Osteoblast (primary cell): ENCODE measurements around the gene SOCS2. TPM values are rescaled to one million over a fixed set of nuclear protein-coding genes. Genes with fewer than 3 reads are reported as not detected.
A peak's percentile ranks its signal among the peaks of the same experiment; 100 is the strongest.

Experiments used
- DNase-seq: peaks from one replicate; pipeline ENCODE4 v3.0.0; 2011; ENCODE audit warnings: low spot score, mixed read lengths; ENCODE audit not compliant: insufficient read length; ENCODE audit errors: missing footprints
- H2AFZ ChIP-seq: 2 replicates; pipeline ENCODE4 v1.6.0; 2011; ENCODE audit warnings: mild to moderate bottlenecking, low read length
- H3K27ac ChIP-seq: 2 replicates; pipeline ENCODE4 v1.5.1; 2011; ENCODE audit warnings: mild to moderate bottlenecking, low read depth, low read length, moderate library complexity
- H3K27me3 ChIP-seq: 2 replicates; pipeline ENCODE4 v1.6.0; 2012; ENCODE audit warnings: mild to moderate bottlenecking, control low read depth, inconsistent platforms, low read length, moderate library complexity; ENCODE audit not compliant: insufficient read depth
- H3K36me3 ChIP-seq: 2 replicates; pipeline ENCODE4 v1.5.1; 2011; ENCODE audit warnings: mild to moderate bottlenecking, low read length, control low read depth, moderate library complexity; ENCODE audit not compliant: insufficient read depth
- H3K4me1 ChIP-seq: 2 replicates; pipeline ENCODE4 v1.5.1; 2011; ENCODE audit warnings: mild to moderate bottlenecking, low read length, control low read depth, moderate library complexity; ENCODE audit not compliant: insufficient read depth
- H3K4me2 ChIP-seq: 2 replicates; pipeline ENCODE4 v1.6.0; 2011; ENCODE audit warnings: mild to moderate bottlenecking, low read length; ENCODE audit not compliant: insufficient read depth
- H3K4me3 ChIP-seq: fragments of 200-600 bp; sonication (generic); 3 replicates; pipeline ENCODE4 v1.5.1; 2012; ENCODE audit warnings: mild to moderate bottlenecking, low read length, inconsistent platforms; ENCODE audit not compliant: insufficient read depth
- H3K79me2 ChIP-seq: 2 replicates; pipeline ENCODE4 v1.6.0; 2012; ENCODE audit warnings: mild to moderate bottlenecking, low read length, control low read depth, inconsistent platforms; ENCODE audit not compliant: insufficient read depth
- H3K9me3 ChIP-seq: 2 replicates; pipeline ENCODE4 v1.5.1; 2011; ENCODE audit warnings: low read depth, low read length, control low read depth
- H4K20me1 ChIP-seq: 2 replicates; pipeline ENCODE4 v1.6.0; 2012; ENCODE audit warnings: mild to moderate bottlenecking, low read length, control low read depth; ENCODE audit not compliant: insufficient read depth
- total RNA-seq: library from RNA; depleted of rRNA; stranded (reverse); fragments of >200 nt; gene quantifications from 2 replicates; pipeline ENCODE4 v1.2.3, GENCODE V29; 2012
- TF ChIP-seq, protein P1 (sequence below): IDR thresholded peaks from 2 replicates; pipeline ENCODE4 v1.5.1; 2011; ENCODE audit warnings: mild to moderate bottlenecking, low read depth, low read length, moderate library complexity; ENCODE audit errors: extremely low read depth

Gene SOCS2
- total RNA-seq, 1 donor = 32.6 TPM

DNA sequence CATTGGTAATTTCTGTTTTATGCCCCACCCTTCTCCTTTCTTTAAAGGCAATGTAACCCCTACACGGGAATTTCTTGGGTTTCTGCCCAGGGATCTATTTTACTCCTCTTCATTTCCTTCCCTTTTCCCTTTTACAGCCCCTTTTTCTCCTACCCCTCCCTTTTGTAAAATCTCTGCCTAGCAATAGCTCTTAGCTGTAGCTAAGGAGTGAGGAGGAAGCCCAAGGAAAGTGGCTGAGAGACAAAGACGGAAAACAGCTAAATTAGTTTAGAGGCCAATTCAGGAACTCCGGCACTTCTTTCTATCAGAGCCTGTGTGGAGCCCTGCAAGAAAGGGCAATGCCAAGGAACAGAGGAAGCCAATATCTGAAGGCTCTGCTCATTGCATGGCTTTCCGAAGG lies 40.3 kb downstream of the SOCS2 start:
- Histone ChIP-seq H3K9me3 (no peaks in the 10 kb centered on the region), H3K36me3 (no peaks in the 10 kb centered on the region), H3K4me3 (no peak overlapping the region), H3K4me1 (peaks cover 13% of the 10 kb centered on the region), H3K4me2 (no peak overlapping the region), H2AFZ (no peak overlapping the region), H3K79me2 (no peaks in the 10 kb centered on the region), H3K27me3 (no peaks in the 10 kb centered on the region), H4K20me1 (no peaks in the 10 kb centered on the region), H3K27ac (no peak overlapping the region)
- TF ChIP-seq, protein P1, sequence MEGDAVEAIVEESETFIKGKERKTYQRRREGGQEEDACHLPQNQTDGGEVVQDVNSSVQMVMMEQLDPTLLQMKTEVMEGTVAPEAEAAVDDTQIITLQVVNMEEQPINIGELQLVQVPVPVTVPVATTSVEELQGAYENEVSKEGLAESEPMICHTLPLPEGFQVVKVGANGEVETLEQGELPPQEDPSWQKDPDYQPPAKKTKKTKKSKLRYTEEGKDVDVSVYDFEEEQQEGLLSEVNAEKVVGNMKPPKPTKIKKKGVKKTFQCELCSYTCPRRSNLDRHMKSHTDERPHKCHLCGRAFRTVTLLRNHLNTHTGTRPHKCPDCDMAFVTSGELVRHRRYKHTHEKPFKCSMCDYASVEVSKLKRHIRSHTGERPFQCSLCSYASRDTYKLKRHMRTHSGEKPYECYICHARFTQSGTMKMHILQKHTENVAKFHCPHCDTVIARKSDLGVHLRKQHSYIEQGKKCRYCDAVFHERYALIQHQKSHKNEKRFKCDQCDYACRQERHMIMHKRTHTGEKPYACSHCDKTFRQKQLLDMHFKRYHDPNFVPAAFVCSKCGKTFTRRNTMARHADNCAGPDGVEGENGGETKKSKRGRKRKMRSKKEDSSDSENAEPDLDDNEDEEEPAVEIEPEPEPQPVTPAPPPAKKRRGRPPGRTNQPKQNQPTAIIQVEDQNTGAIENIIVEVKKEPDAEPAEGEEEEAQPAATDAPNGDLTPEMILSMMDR = no peak
- DNase-seq = no peak

GRCh38 chr12:93614917-93615596 lies 42.6 kb downstream of the SOCS2 start:
- DNase-seq = no peak
- no peak overlapping the region for H3K4me3 ChIP-seq

GRCh38 chr12:93616584-93617101 lies 44.2 kb downstream of the SOCS2 start:
- H3K4me2 ChIP-seq = no peak overlapping the region
- TF ChIP-seq, protein P1 = no peak
- no peak overlapping the region for H3K4me3 ChIP-seq
- H3K4me1 ChIP-seq = peaks cover 16% of the 10 kb centered on the region
- no peaks in the 10 kb centered on the region for H3K79me2 ChIP-seq
- no peaks in the 10 kb centered on the region for H4K20me1 ChIP-seq
- DNase-seq = peak; percentile 77
- no peaks in the 10 kb centered on the region for H3K27me3 ChIP-seq
- no peaks in the 10 kb centered on the region for H3K9me3 ChIP-seq
- no peak overlapping the region for H2AFZ ChIP-seq
- H3K27ac ChIP-seq = peak overlapping the region; percentile 3
- no peaks in the 10 kb centered on the region for H3K36me3 ChIP-seq

More at GRCh38 chr12:93614917-93615596, 42.6 kb downstream of the SOCS2 start:
- no peak overlapping the region for H3K27ac ChIP-seq
- H3K9me3 ChIP-seq = no peaks in the 10 kb centered on the region
- no peaks in the 10 kb centered on the region for H3K36me3 ChIP-seq
- H2AFZ ChIP-seq = no peak overlapping the region
- H3K4me1 ChIP-seq = peaks cover 13% of the 10 kb centered on the region
- TF ChIP-seq, protein P1 = no peak
- no peaks in the 10 kb centered on the region for H4K20me1 ChIP-seq
- H3K27me3 ChIP-seq = no peaks in the 10 kb centered on the region
- no peaks in the 10 kb centered on the region for H3K79me2 ChIP-seq
- no peak overlapping the region for H3K4me2 ChIP-seq

- Histone ChIP-seq H2AFZ (no peak overlapping the region), H3K79me2 (no peaks in the 10 kb centered on the region), H3K4me2 (no peak overlapping the region), H3K36me3 (no peaks in the 10 kb centered on the region), H4K20me1 (no peaks in the 10 kb centered on the region), H3K9me3 (no peaks in the 10 kb centered on the region), H3K27me3 (no peaks in the 10 kb centered on the region), H3K27ac (no peak overlapping the region), H3K4me1 (peaks cover 31% of the 10 kb centered on the region), H3K4me3 (no peak overlapping the region)
- no peak for DNase-seq
- TF ChIP-seq, protein P1 = no peak
Measured at GRCh38 chr12:93618891-93619410, 46.5 kb downstream of the SOCS2 start.
